ENCODE data around the gene GNAO1.

DNA sequence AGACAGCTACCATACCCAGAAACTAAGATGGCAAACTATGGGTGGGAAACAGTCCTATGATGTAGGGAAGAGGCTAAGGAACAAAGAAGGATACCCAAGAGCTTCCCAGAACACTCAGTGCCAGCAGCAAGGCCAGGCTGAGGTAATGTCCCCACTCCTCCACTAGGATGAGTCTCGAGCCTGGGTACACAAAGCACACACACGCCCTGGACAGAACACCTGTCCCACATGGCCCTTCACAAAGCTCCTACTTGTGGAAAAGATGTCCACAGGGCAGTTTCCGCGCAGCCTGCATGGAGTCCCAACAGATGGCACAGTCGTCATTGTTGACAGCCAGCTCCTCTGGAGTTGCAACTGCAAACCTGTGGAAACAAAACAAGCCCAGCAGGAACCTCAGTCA lies 210.2 kb downstream of the GNAO1 start:
- TF ChIP-seq, protein P1, sequence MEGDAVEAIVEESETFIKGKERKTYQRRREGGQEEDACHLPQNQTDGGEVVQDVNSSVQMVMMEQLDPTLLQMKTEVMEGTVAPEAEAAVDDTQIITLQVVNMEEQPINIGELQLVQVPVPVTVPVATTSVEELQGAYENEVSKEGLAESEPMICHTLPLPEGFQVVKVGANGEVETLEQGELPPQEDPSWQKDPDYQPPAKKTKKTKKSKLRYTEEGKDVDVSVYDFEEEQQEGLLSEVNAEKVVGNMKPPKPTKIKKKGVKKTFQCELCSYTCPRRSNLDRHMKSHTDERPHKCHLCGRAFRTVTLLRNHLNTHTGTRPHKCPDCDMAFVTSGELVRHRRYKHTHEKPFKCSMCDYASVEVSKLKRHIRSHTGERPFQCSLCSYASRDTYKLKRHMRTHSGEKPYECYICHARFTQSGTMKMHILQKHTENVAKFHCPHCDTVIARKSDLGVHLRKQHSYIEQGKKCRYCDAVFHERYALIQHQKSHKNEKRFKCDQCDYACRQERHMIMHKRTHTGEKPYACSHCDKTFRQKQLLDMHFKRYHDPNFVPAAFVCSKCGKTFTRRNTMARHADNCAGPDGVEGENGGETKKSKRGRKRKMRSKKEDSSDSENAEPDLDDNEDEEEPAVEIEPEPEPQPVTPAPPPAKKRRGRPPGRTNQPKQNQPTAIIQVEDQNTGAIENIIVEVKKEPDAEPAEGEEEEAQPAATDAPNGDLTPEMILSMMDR (IDR thresholded peaks at IDR 0.05): peak; percentile 34
- no peak for TF ChIP-seq EZH2 (IDR thresholded peaks at IDR 0.05)

All from neural progenitor cell (in vitro differentiated cells).